SK-N-MC (cell line): Measurements from ENCODE around the gene PDE3B.

ENCODE experiments used
- EZH2 ChIP-seq: fragments of 200-600 bp; sonication (generic); IDR thresholded peaks from one replicate; pipeline ENCODE4 v1.6.1; 2017; ENCODE audit warnings: antibody characterized with exemption
- FOXP2 ChIP-seq: optimal IDR thresholded peaks from 2 replicates; pipeline ENCODE3; 2011; ENCODE audit warnings: mild to moderate bottlenecking, moderate library complexity; ENCODE audit not compliant: insufficient read depth; ENCODE audit errors: extremely low read length, control extremely low read depth
- POLR2AphosphoS5 ChIP-seq: IDR thresholded peaks from 2 replicates; pipeline ENCODE4 v1.6.1; 2012; ENCODE audit warnings: mild to moderate bottlenecking, low read depth, low read length, borderline replicate concordance

DNA sequence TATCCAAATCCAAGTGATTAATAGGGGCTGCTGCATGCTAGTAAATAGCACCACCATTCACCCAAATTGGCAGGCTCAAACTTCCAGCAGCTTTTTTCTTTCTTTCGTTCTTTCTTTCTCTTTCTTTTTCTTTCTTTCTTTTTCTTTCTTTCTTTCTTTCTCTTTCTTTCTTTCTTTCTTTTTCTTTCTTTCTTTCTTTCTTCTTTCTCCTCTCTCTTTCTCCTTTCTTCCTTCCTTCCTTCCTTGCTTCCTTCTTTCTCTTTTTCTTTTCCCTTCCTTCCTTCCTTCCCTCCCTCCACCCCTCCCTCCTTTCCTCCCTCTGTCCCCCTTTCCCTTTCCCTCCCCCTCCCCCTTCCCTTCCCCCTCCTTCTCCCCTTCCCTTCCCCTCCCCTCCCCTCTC lies 81.5 kb downstream of the PDE3B start:
- TF ChIP-seq POLR2AphosphoS5 (no peak), EZH2 (no peak), FOXP2 (no peak)
